WTC11 (cell line): ENCODE data around the gene LGALS7. TPM values are rescaled to one million over a fixed set of nuclear protein-coding genes. Genes with fewer than 3 reads are reported as not detected.

Experiments
- ATAC-seq: fragments of 200-7000 bp; cut with Tn5 transposase; 2 replicates; pipeline ENCODE4 v1.10.0; 2021; ENCODE audit warnings: mild to moderate bottlenecking, moderate library complexity
- CTCF ChIA-PET: fragments of 300-600 bp; sonication (Branson Sonifier 250); formaldehyde crosslinking; loops from one replicate; lab custom pipeline; 2021; ENCODE audit warnings: antibody characterized with exemption; lab: Charles Lee
- POLR2A ChIA-PET: fragments of 350-600 bp; sonication (Branson Sonifier 250); formaldehyde crosslinking; loops from one replicate; lab custom pipeline; 2021; ENCODE audit warnings: antibody characterized with exemption; lab: Charles Lee
- DNase-seq: peaks from one replicate; pipeline ENCODE4 v3.0.0; 2021; ENCODE audit warnings: low spot score
- H3K27ac Mint-ChIP-seq: 2 replicates; pipeline ENCODE4 v1.8.0; 2021; ENCODE audit warnings: mixed read lengths
- H3K27me3 Mint-ChIP-seq: 2 replicates; pipeline ENCODE4 v1.8.0; 2021; ENCODE audit warnings: low read depth, mild to moderate bottlenecking, moderate library complexity, mixed read lengths
- H3K36me3 Mint-ChIP-seq: 2 replicates; pipeline ENCODE4 v1.8.0; 2021; ENCODE audit warnings: mixed read lengths
- H3K4me1 Mint-ChIP-seq: 2 replicates; pipeline ENCODE4 v1.8.0; 2022; ENCODE audit warnings: mixed read lengths
- H3K4me3 Mint-ChIP-seq: 2 replicates; pipeline ENCODE4 v1.8.0; 2021; ENCODE audit warnings: mild to moderate bottlenecking, moderate library complexity, mixed read lengths
- H3K9me3 Mint-ChIP-seq: 2 replicates; pipeline ENCODE4 v1.8.0; 2021; ENCODE audit warnings: mixed read lengths
- CBFB ChIP-seq: sonication (generic); formaldehyde crosslinking; IDR thresholded peaks from 2 replicates; pipeline ENCODE4 v1.8.1; 2022; ENCODE audit warnings: mild to moderate bottlenecking, low read depth, missing genetic modification reagents
- CREM ChIP-seq: sonication (generic); formaldehyde crosslinking; IDR thresholded peaks from 2 replicates; pipeline ENCODE4 v1.8.1; 2022; ENCODE audit warnings: mild to moderate bottlenecking, missing genetic modification reagents, moderate library complexity
- ESRRA ChIP-seq: sonication (generic); formaldehyde crosslinking; IDR thresholded peaks from 2 replicates; pipeline ENCODE4 v1.8.1; 2022; ENCODE audit warnings: mild to moderate bottlenecking, missing genetic modification reagents, borderline replicate concordance
- GTF2I ChIP-seq: fragments of 250-450 bp; sonication (Bioruptor Pico); conservative IDR thresholded peaks from 2 replicates; pipeline ENCODE4 v1.4.0; 2021; ENCODE audit warnings: mild to moderate bottlenecking
- HMGA2 ChIP-seq: fragments of 250-450 bp; sonication (Bioruptor Pico); IDR thresholded peaks from 2 replicates; pipeline ENCODE4 v1.4.0; 2021; ENCODE audit warnings: mild to moderate bottlenecking, moderate library complexity
- MXD4 ChIP-seq: fragments of 250-450 bp; sonication (Bioruptor Pico); IDR thresholded peaks from 2 replicates; pipeline ENCODE4 v1.8.0; 2021; ENCODE audit warnings: mild to moderate bottlenecking, moderate library complexity, borderline replicate concordance
- NFE2L1 ChIP-seq: sonication (generic); formaldehyde crosslinking; IDR thresholded peaks from 2 replicates; pipeline ENCODE4 v1.8.1; 2023; ENCODE audit warnings: missing genetic modification reagents
- SP1 ChIP-seq: sonication (generic); formaldehyde crosslinking; conservative IDR thresholded peaks from 2 replicates; pipeline ENCODE4 v1.8.1; 2022; ENCODE audit warnings: missing genetic modification reagents
- ZBTB21 ChIP-seq: sonication (generic); formaldehyde crosslinking; IDR thresholded peaks from 2 replicates; pipeline ENCODE4 v1.8.1; 2023; ENCODE audit warnings: mild to moderate bottlenecking, missing genetic modification reagents, borderline replicate concordance
- ZNF416 ChIP-seq: fragments of 250-450 bp; sonication (Bioruptor Pico); IDR thresholded peaks from 2 replicates; pipeline ENCODE4 v1.9.0; 2021; ENCODE audit warnings: mild to moderate bottlenecking, inconsistent platforms
- ZNF423 ChIP-seq: fragments of 250-450 bp; sonication (Bioruptor Pico); IDR thresholded peaks from 2 replicates; pipeline ENCODE4 v2.1.2; 2022; ENCODE audit warnings: mild to moderate bottlenecking, moderate library complexity
- total RNA-seq: library from RNA; stranded (reverse); gene quantifications from 3 replicates; pipeline ENCODE4 v1.2.3, GENCODE V29; 2021
- TF ChIP-seq, protein P1 (sequence below): fragments of 200-600 bp; IDR thresholded peaks from 2 replicates; pipeline ENCODE4 v1.8.0; 2022; ENCODE audit warnings: antibody characterized with exemption
- TF ChIP-seq, protein P2 (sequence below): fragments of 250-450 bp; sonication (Bioruptor Pico); IDR thresholded peaks from 2 replicates; pipeline ENCODE4 v1.9.0; 2021; ENCODE audit warnings: mild to moderate bottlenecking, borderline replicate concordance
- TF ChIP-seq, protein P3 (sequence below): sonication (generic); formaldehyde crosslinking; IDR thresholded peaks from 2 replicates; pipeline ENCODE4 v1.8.0; 2022; ENCODE audit warnings: mild to moderate bottlenecking, missing genetic modification reagents
- TF ChIP-seq, protein P4 (sequence below): sonication (generic); formaldehyde crosslinking; conservative IDR thresholded peaks from 2 replicates; pipeline ENCODE4 v1.8.1; 2023; ENCODE audit warnings: mild to moderate bottlenecking, low read depth, missing genetic modification reagents, moderate library complexity

Gene LGALS7
- total RNA-seq, 1 experiment from 2014 or later: 2.3 TPM

DNA sequence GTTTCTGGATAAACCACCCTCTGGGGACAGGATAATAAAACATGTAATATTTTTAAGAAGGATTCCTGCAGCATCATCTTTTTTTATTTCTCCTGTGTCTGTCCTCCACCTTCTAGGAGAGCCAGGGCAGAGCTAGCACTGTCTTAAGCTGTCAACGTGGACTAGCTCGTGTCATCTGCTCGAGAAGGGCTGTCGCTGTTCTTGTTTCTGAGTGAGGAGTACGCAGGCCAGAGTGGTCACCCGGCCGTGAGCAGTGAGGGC lies 42.9 kb downstream of the LGALS7 start (continued):
- no peak for TF ChIP-seq HMGA2

DNA sequence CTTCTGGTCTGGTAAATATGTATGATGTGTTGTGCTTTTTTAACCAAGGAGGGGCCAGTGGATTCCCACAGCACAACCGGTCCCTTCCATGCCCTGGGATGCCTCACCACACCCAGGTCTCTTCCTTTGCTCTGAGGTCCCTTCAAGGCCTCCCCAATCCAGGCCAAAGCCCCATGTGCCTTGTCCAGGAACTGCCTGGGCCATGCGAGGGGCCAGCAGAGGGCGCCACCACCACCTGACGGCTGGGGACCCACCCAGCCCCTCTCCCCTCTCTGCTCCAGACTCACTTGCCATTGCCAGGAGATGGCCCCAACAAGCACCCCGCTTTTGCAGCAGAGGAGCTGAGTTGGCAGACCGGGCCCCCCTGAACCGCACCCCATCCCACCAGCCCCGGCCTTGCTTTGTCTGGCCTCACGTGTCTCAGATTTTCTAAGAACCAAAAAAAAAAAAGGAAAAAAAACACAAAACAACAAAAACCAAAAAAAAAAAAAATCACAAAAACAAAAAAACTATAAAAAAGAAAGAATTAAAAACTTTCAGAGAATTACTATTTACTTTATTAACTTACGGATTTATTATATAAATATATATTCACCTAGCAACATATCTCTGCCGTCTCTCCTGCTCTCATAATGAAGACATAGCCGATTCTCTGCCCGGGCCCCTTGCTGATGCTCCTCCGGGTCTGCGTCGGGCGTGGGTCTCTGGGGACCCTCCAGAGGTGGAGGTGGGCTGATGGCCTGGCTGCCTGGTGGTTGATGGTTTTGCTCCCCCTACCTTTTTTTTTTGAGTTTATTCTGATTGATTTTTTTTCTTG lies 43.5 kb downstream of the LGALS7 start:
- DNase-seq: peak; percentile 94
- H3K4me1 Mint-ChIP-seq: peaks cover 4% of the 10 kb centered on the region
- H3K27ac Mint-ChIP-seq: peak overlapping the region; percentile 94
- TF ChIP-seq GTF2I (CRISPR knock-in tag) (no peak), CBFB (CRISPR knock-in tag) (no peak), ESRRA (CRISPR knock-in tag) (no peak), SP1 (CRISPR knock-in tag) (0 out of 2 replicates have a peak, but pooled peaks have one; percentile 30)
- TF ChIP-seq, protein P1, sequence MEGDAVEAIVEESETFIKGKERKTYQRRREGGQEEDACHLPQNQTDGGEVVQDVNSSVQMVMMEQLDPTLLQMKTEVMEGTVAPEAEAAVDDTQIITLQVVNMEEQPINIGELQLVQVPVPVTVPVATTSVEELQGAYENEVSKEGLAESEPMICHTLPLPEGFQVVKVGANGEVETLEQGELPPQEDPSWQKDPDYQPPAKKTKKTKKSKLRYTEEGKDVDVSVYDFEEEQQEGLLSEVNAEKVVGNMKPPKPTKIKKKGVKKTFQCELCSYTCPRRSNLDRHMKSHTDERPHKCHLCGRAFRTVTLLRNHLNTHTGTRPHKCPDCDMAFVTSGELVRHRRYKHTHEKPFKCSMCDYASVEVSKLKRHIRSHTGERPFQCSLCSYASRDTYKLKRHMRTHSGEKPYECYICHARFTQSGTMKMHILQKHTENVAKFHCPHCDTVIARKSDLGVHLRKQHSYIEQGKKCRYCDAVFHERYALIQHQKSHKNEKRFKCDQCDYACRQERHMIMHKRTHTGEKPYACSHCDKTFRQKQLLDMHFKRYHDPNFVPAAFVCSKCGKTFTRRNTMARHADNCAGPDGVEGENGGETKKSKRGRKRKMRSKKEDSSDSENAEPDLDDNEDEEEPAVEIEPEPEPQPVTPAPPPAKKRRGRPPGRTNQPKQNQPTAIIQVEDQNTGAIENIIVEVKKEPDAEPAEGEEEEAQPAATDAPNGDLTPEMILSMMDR: peak; percentile 88
- TF ChIP-seq, all 79 proteins: peak for 2
- ChIA-PET POLR2A (no interaction called here), CTCF (interaction anchor here (0.6 to 0.9 kb wide), 10 partner anchors 11 to 1801 kb away, joined by 3 to 6 read pairs (median 3); partner anchors contain the start of genes FAM98C, MRPS12 and SARS2)
- Mint-ChIP-seq H3K4me3 (no peak overlapping the region), H3K27me3 (no peaks in the 10 kb centered on the region), H3K9me3 (no peaks in the 10 kb centered on the region), H3K36me3 (peaks cover 31% of the 10 kb centered on the region)
- ATAC-seq: peak; percentile 82

DNA sequence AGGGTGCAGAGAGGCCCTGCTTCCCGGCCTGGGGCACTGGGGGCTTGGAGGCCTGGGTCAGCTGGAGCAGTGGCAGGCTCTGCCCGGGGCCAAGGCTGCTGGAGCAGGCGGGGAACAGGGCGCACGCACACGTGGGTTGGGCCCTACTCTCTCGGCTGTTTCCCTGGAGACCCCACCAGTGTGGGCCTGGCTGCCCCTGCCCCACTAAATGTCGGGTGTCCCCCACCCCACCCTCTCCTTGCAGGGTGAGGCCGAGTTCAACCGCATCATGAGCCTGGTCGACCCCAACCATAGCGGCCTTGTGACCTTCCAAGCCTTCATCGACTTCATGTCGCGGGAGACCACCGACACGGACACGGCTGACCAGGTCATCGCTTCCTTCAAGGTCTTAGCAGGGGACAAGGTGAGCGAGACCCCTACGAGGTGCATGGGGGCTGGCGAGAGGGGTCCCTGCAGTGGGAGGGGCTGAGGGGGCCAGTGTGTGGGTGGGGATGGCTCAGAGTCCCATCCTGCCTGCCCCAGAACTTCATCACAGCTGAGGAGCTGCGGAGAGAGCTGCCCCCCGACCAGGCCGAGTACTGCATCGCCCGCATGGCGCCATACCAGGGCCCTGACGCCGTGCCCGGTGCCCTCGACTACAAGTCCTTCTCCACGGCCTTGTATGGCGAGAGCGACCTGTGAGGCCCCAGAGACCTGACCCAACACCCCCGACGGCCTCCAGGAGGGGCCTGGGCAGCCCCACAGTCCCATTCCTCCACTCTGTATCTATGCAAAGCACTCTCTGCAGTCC lies 44.4 kb downstream of the LGALS7 start:
- H3K36me3 Mint-ChIP-seq: peaks cover 36% of the 10 kb centered on the region
- H3K4me3 Mint-ChIP-seq: no peak overlapping the region
- ChIA-PET POLR2A (interaction anchor here (0.7 kb wide), 1 partner anchor 46 kb away, joined by 3 read pairs; no protein-coding TSS in a partner anchor), CTCF (interaction anchor here (0.7 to 1.2 kb wide), 2 partner anchors 10 to 224 kb away, joined by 3 to 7 read pairs; no protein-coding TSS in a partner anchor)
- no peak overlapping the region for H3K27ac Mint-ChIP-seq
- no peak for ATAC-seq
- H3K9me3 Mint-ChIP-seq: no peaks in the 10 kb centered on the region
- peaks cover 3% of the 10 kb centered on the region for H3K4me1 Mint-ChIP-seq
- no peak for DNase-seq
- no peaks in the 10 kb centered on the region for H3K27me3 Mint-ChIP-seq
- TF ChIP-seq ZNF416 (CRISPR knock-in tag): no peak
- TF ChIP-seq, protein P2, sequence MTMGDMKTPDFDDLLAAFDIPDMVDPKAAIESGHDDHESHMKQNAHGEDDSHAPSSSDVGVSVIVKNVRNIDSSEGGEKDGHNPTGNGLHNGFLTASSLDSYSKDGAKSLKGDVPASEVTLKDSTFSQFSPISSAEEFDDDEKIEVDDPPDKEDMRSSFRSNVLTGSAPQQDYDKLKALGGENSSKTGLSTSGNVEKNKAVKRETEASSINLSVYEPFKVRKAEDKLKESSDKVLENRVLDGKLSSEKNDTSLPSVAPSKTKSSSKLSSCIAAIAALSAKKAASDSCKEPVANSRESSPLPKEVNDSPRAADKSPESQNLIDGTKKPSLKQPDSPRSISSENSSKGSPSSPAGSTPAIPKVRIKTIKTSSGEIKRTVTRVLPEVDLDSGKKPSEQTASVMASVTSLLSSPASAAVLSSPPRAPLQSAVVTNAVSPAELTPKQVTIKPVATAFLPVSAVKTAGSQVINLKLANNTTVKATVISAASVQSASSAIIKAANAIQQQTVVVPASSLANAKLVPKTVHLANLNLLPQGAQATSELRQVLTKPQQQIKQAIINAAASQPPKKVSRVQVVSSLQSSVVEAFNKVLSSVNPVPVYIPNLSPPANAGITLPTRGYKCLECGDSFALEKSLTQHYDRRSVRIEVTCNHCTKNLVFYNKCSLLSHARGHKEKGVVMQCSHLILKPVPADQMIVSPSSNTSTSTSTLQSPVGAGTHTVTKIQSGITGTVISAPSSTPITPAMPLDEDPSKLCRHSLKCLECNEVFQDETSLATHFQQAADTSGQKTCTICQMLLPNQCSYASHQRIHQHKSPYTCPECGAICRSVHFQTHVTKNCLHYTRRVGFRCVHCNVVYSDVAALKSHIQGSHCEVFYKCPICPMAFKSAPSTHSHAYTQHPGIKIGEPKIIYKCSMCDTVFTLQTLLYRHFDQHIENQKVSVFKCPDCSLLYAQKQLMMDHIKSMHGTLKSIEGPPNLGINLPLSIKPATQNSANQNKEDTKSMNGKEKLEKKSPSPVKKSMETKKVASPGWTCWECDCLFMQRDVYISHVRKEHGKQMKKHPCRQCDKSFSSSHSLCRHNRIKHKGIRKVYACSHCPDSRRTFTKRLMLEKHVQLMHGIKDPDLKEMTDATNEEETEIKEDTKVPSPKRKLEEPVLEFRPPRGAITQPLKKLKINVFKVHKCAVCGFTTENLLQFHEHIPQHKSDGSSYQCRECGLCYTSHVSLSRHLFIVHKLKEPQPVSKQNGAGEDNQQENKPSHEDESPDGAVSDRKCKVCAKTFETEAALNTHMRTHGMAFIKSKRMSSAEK (CRISPR knock-in tag): no peak
- no peak for TF ChIP-seq CREM (CRISPR knock-in tag)
- TF ChIP-seq, protein P3, sequence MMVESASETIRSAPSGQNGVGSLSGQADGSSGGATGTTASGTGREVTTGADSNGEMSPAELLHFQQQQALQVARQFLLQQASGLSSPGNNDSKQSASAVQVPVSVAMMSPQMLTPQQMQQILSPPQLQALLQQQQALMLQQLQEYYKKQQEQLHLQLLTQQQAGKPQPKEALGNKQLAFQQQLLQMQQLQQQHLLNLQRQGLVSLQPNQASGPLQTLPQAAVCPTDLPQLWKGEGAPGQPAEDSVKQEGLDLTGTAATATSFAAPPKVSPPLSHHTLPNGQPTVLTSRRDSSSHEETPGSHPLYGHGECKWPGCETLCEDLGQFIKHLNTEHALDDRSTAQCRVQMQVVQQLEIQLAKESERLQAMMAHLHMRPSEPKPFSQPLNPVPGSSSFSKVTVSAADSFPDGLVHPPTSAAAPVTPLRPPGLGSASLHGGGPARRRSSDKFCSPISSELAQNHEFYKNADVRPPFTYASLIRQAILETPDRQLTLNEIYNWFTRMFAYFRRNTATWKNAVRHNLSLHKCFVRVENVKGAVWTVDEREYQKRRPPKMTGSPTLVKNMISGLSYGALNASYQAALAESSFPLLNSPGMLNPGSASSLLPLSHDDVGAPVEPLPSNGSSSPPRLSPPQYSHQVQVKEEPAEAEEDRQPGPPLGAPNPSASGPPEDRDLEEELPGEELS (CRISPR knock-in tag): no peak
- TF ChIP-seq GTF2I (CRISPR knock-in tag): no peak
- no peak for TF ChIP-seq MXD4
- TF ChIP-seq, protein P4, sequence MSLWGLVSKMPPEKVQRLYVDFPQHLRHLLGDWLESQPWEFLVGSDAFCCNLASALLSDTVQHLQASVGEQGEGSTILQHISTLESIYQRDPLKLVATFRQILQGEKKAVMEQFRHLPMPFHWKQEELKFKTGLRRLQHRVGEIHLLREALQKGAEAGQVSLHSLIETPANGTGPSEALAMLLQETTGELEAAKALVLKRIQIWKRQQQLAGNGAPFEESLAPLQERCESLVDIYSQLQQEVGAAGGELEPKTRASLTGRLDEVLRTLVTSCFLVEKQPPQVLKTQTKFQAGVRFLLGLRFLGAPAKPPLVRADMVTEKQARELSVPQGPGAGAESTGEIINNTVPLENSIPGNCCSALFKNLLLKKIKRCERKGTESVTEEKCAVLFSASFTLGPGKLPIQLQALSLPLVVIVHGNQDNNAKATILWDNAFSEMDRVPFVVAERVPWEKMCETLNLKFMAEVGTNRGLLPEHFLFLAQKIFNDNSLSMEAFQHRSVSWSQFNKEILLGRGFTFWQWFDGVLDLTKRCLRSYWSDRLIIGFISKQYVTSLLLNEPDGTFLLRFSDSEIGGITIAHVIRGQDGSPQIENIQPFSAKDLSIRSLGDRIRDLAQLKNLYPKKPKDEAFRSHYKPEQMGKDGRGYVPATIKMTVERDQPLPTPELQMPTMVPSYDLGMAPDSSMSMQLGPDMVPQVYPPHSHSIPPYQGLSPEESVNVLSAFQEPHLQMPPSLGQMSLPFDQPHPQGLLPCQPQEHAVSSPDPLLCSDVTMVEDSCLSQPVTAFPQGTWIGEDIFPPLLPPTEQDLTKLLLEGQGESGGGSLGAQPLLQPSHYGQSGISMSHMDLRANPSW (CRISPR knock-in tag): no peak
- no peak for TF ChIP-seq CBFB (CRISPR knock-in tag)
- no peak for TF ChIP-seq ZBTB21 (CRISPR knock-in tag)
- TF ChIP-seq NFE2L1 (CRISPR knock-in tag): no peak
- TF ChIP-seq, protein P1: no peak
- no peak for TF ChIP-seq ZNF423 (CRISPR knock-in tag)
